Brain microvascular endothelial cell (primary cell): Measurements from ENCODE around the gene ZFHX3.

Source experiments
- DNase-seq: peaks from one replicate; pipeline ENCODE4 v3.0.0-alpha.2; 2020
- H3K27ac ChIP-seq: fragments of 250-450 bp; sonication (Bioruptor Pico); 2 replicates; pipeline ENCODE4 v1.5.1; 2020; ENCODE audit warnings: mild to moderate bottlenecking, moderate library complexity
- H3K27me3 ChIP-seq: fragments of 250-450 bp; sonication (Bioruptor Pico); replicated peaks from 2 replicates; pipeline ENCODE4 v1.5.1; 2020; ENCODE audit warnings: mild to moderate bottlenecking
- H3K36me3 ChIP-seq: fragments of 250-450 bp; sonication (Bioruptor Pico); replicated peaks from 2 replicates; pipeline ENCODE4 v1.5.1; 2020; ENCODE audit warnings: mild to moderate bottlenecking
- H3K4me3 ChIP-seq: 2 replicates; pipeline ENCODE4 v1.5.1; 2011; ENCODE audit warnings: low read depth, mild to moderate bottlenecking, control low read depth, low read length, moderate library complexity
- CTCF ChIP-seq: IDR thresholded peaks from 2 replicates; pipeline ENCODE4 v1.5.1; 2011; ENCODE audit warnings: low read depth, mild to moderate bottlenecking, moderate library complexity, low read length, control low read depth, inconsistent platforms; ENCODE audit errors: missing control alignments
- in situ Hi-C: cut with HindIII; loops from 2 replicates; pipeline ENCODE4 v1.10.0; 2017; ENCODE audit warnings: low sequenced_read_pairs, low pct_ligation_motif_present

The ZFHX3 gene

GRCh38 chr16:72940886-72941285, 107.0 kb downstream of the ZFHX3 start:
- in situ Hi-C loops = no loop called here
- DNase-seq = no peak
- Histone ChIP-seq H3K27me3 (no peaks in the 10 kb centered on the region), H3K4me3 (no peak overlapping the region), H3K36me3 (no peaks in the 10 kb centered on the region), H3K27ac (no peak overlapping the region)
- TF ChIP-seq CTCF = no peak

GRCh38 chr16:72939247-72939646, 108.7 kb downstream of the ZFHX3 start:
- Histone ChIP-seq H3K27ac (peak overlapping the region; percentile 90), H3K27me3 (no peaks in the 10 kb centered on the region), H3K36me3 (no peaks in the 10 kb centered on the region), H3K4me3 (no peak overlapping the region)
- peak; percentile 46 for TF ChIP-seq CTCF
- DNase-seq = peak; percentile 70
- in situ Hi-C loops = no loop called here

- Histone ChIP-seq H3K36me3 (no peaks in the 10 kb centered on the region), H3K27me3 (no peaks in the 10 kb centered on the region), H3K27ac (peak overlapping the region; percentile 90), H3K4me3 (no peak overlapping the region)
- in situ Hi-C loops = no loop called here
- DNase-seq = peak; percentile 91
- TF ChIP-seq CTCF = no peak
Observed at GRCh38 chr16:72938795-72939164, 109.1 kb downstream of the ZFHX3 start.

GRCh38 chr16:72937916-72938794, 109.8 kb downstream of the ZFHX3 start:
- H3K27ac ChIP-seq = peak overlapping the region; percentile 90
- H3K36me3 ChIP-seq = no peaks in the 10 kb centered on the region
- no peaks in the 10 kb centered on the region for H3K27me3 ChIP-seq
- no peak overlapping the region for H3K4me3 ChIP-seq
- TF ChIP-seq CTCF = no peak
- in situ Hi-C loops = no loop called here
- DNase-seq = no peak

GRCh38 chr16:72937360-72937759, 110.6 kb downstream of the ZFHX3 start:
- H3K4me3 ChIP-seq = no peak overlapping the region
- H3K27me3 ChIP-seq = no peaks in the 10 kb centered on the region
- H3K36me3 ChIP-seq = no peaks in the 10 kb centered on the region
- no peak for DNase-seq
- in situ Hi-C loops = no loop called here
- H3K27ac ChIP-seq = no peak overlapping the region
- TF ChIP-seq CTCF = peak; percentile 3

GRCh38 chr16:72936408-72936807, 111.5 kb downstream of the ZFHX3 start:
- TF ChIP-seq CTCF = no peak

More at GRCh38 chr16:72936408-72936807, 111.5 kb downstream of the ZFHX3 start:
- no peak for DNase-seq
- no peaks in the 10 kb centered on the region for H3K36me3 ChIP-seq
- in situ Hi-C loops = no loop called here
- no peaks in the 10 kb centered on the region for H3K27me3 ChIP-seq
- no peak overlapping the region for H3K27ac ChIP-seq
- H3K4me3 ChIP-seq = no peak overlapping the region
